Measurements from ENCODE around the gene STK4. TPM values are rescaled to one million over a fixed set of nuclear protein-coding genes. Genes with fewer than 3 reads are reported as not detected.
"Not testable (repeated sequence)": the region's sequence is repeated elsewhere in the genome, so short reads cannot be mapped to it uniquely, and the experiment has no call there.

STK4 gene
- polyA plus RNA-seq, 3 donors: 15.6 to 17.5 (median 17.0) TPM

DNA sequence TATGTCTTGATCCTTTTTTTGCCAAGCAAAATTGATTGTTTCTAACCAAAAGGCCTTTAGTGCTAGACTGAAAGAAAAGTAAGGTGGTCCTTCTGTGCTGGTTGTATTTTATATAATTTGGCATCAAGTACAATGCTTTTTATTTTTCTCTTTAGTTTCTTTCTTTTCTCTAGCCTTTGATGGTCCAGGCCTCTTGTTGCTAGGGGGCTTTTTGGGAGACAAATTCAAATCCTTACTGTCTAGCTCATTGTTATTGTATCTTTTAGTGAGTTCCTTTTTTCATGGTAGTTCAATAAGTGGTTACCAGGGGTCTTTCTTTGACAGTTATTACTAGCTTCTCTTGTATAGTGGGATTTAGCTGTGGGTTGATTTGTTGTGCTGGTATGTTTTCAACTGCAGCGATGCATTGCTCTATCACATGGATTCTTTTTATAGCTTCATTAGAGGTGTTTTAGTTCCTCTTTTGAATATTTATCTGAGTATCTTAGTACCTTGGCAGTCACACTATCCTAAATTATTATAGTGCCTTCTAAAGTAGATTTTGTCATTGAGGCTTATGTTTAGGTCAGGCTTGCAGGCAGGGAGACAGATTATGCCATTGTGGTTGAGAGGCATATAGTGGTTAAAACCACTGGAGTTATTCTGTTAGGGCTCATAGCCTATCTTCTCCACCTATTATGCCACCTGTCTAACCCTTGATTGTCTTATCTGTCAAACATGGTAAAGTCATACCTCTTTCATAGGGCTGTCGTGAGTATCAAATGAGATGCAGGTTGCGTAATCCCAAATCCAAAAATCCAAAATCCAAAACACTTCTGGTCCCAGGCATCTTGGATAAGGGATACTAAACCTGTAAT, 85.1 kb downstream of the STK4 start:
- no peak for DNase-seq (ENCODE audit: low read depth in 3 of 3, low spot score in 2 of 3)

GRCh38 chr20:45052698-45053429, 86.6 kb downstream of the STK4 start:
- DNase-seq (ENCODE audit: low read depth in 3 of 3, low spot score in 2 of 3): no peak

GRCh38 chr20:45053430-45054351, 87.4 kb downstream of the STK4 start:
- no peak for DNase-seq (ENCODE audit: low read depth in 3 of 3, low spot score in 2 of 3)

GRCh38 chr20:45055056-45055455, 88.7 kb downstream of the STK4 start:
- DNase-seq (ENCODE audit: low read depth in 3 of 3, low spot score in 2 of 3): no peak

DNA sequence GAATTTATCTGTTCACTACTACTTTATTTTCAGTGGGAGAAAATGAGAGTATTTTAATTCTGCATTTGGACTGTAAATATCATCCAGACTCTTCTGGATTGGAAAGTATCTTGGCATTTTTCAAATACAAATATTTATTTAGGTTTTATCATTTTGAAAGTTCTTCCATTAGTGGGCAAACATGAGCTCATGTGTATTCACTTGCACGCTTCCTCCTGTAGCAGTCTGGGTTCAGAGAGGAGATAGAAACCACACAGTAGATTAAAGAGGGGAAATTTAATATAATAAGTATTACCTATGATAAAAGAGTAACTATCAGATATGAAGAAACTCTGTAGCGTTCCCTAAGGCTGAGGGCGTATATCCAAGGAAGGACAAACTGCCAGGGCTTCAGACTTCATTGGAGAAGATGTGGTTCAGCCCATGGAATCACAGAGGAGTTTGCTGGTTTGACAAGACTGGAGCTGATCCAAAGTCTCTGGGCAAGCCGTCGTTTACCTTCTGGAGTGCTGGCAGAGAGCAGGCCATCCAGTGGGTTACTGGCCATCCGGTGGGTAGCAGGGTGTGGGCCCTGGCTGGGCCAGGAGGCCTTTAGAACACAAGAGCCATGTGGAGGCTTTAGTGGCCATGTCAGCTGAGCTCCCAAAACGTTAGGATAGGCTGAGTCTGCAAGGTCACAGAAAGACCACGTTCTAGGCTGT, 90.3 kb downstream of the STK4 start:
- DNase-seq (ENCODE audit: low read depth in 3 of 3, low spot score in 2 of 3): no peak

DNA sequence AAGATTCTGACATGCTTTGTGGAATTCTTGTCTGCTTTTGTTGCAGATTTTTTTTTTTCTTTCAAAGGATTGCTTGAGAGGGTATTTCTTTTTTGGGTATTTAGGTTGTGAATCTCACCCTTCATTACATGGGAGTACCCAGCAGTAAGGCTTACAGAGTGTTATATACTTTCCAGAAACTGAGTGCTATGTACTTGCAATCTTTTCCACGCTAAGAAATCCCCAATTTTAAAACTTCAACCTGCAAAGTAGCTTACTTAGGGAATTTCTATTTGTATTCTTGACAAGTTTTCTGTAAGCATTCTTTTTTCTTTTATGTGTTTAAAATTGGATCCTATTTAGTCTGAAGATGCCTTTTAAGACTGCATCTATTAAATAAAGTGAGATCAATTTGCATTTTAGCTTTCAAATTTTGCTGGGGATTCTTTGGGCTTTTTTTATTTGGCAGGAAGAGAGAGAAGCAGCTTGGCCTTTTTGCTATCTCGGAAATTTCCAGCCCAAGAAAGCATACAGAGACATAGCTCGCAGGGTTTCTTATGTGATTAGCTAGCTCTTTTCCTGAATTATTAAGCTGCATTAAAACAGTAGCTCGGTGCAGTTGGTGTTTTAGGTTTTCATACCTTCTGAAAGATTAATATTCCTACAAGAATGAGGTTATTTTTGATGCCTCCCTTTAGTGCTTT, 92.0 kb downstream of the STK4 start:
- no peak for DNase-seq (ENCODE audit: low read depth in 3 of 3, low spot score in 2 of 3)

DNA sequence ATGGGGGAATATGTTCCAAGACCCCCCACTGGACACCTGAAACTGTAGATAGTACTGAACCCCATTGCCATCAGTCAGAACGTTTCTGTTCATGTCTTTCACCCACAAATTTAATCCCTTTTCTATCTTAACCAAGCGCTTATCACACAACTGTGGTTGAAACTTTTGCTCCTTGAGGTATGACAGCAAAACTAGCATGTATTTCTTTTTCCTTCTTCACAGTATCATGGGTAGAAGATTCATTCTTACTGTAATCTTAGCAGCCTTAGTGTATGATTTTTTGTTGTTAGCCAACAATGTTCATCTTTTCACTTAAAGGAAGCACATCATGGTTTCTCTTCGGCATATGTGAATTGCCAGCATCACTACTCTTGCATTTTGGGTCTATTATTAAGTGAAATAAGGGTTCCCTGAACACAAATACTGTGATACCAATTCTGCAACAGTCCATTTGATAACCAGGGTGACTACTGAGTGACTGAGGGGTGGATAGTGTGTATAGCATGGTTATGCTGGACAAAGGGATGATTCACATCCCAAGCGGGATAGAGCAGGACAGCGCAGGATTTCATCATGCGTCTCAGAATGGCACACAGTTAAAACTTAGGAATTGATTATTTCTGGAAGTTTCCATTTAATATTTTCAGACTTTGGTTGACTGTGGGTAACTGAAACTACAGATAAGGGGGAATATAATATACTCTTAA, 92.9 kb downstream of the STK4 start:
- no peak for DNase-seq (ENCODE audit: low read depth in 3 of 3, low spot score in 2 of 3)

DNA sequence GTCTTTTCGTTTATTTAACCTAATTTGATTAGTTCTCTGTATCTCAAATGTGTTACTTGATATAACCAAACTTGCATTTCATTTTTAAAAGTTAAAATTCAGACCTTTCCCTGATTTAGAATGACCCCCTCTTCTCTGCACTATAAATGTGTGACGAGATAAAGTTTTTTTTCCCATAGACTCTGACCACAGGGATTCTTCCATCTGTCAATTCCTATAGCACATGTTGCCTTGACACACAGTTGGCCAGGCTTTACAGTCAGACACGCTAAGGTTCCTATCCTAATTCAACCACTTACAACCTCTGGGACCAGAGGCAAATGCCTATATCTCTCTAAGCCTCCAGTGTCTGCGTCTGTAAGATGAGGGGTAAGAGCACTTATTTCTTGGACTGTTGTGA, 94.0 kb downstream of the STK4 start:
- DNase-seq (ENCODE audit: low read depth in 3 of 3, low spot score in 2 of 3): no peak

GRCh38 chr20:45061244-45061643, 94.9 kb downstream of the STK4 start:
- no peak for DNase-seq (ENCODE audit: low read depth in 3 of 3, low spot score in 2 of 3)

DNA sequence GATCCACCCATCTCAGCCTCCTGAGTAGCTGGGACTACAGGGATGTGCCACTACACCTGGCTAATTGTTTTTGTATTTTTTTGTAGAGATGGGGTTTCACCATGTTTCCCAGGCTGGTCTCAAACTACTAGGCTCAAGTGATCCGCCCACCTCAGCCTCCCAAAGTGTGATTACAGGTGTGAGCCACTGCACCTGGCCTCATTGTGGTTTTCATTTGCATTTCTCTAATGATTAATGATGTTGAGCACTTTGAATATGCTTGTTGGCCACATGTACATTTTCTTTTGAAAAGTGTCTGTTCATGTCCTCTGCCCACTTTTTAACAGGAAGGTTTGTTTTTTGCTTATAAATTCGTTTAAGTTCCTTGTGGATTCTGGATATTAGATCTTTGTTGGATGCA, 96.8 kb downstream of the STK4 start:
- DNase-seq (ENCODE audit: low read depth in 3 of 3, low spot score in 2 of 3): not testable (repeated sequence)

- DNase-seq (ENCODE audit: low read depth in 3 of 3, low spot score in 2 of 3): no peak
Observed at GRCh38 chr20:45064812-45065211, 98.5 kb downstream of the STK4 start.

GRCh38 chr20:45066372-45066771, 100.1 kb downstream of the STK4 start:
- DNase-seq (ENCODE audit: low read depth in 3 of 3, low spot score in 2 of 3): no peak

GRCh38 chr20:45067087-45067486, 100.8 kb downstream of the STK4 start:
- no peak for DNase-seq (ENCODE audit: low read depth in 3 of 3, low spot score in 2 of 3)

GRCh38 chr20:45067558-45067957, 101.2 kb downstream of the STK4 start:
- no peak for DNase-seq (ENCODE audit: low read depth in 3 of 3, low spot score in 2 of 3)

- no peak for DNase-seq (ENCODE audit: low read depth in 3 of 3, low spot score in 2 of 3)
Observed at GRCh38 chr20:45069261-45069660, 102.9 kb downstream of the STK4 start.

DNA sequence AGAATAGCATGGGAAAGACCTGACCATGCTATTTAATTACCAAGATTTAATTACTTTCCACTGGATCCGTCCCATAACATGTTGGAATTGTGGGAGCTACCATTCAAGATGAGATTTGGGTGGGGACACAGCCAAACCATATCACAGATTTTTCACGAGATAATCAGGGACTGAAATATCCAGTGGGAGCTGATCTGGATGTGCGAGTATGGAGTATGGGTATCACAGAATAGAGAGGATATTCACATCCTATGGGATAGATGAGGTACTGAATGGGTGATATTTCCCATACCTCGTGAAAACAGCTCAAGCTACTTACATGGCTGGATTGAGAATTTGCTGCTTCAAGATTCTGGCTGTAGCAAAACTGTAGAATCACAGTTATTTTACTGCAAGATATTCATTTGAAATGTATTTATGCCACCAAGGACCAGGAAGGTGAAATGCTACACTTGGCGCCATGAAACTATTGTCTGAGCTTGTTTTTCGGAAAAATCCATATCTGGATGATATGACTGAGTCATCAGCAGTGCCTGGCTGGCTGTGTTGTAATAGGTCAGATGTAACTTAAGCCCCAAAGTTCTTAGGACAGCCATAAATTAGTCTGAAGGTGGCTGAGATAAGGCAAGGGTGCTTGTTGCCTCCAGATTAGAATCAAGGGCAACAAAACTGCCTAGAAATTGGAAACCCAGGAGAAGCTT, 104.8 kb downstream of the STK4 start:
- DNase-seq (ENCODE audit: low read depth in 3 of 3, low spot score in 2 of 3): no peak

DNA sequence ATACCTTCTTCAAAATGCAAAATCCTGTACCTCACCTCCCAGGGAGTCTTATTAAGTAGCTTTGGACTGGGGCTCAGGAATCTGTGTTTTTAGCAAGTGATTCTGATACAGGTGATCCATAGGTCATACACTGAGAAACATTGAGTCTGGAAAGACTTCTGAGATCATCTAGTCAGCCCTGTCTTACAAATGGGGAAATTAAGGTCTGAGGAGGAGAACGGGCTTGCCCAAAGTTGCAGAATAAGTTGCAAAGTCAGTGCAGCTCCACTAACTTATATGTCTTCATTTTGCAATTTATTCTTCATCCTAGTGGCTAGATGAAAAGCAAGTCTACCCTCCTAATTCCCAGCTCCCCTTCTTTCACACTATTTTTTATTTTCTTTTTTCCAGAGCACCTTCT, 105.8 kb downstream of the STK4 start:
- DNase-seq (ENCODE audit: low read depth in 3 of 3, low spot score in 2 of 3): no peak

- DNase-seq (ENCODE audit: low read depth in 3 of 3, low spot score in 2 of 3): no peak
Observed at GRCh38 chr20:45073221-45073620, 106.9 kb downstream of the STK4 start.

DNA sequence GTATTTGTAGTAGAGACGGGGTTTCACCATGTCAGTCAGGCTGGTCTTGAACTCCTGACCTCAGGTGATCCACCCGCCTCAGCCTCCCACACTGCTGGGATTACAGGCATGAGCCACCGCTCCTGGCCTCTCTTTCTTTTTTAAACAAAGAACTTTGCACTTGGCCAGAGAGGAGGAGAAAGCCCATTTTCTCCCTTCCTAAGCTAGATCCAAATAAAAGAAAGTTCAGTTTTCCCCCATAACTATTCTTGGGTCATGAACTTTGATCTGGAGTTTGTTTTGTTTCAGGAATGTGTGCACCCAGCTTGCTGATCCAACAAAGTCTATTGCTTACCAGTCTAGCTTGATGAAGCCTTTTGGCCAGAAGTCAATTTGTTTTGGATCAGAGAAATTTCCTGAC, 111.2 kb downstream of the STK4 start:
- DNase-seq (ENCODE audit: low read depth in 3 of 3, low spot score in 2 of 3): no peak

All from right renal cortex interstitium (tissue), 3 donors.